Adrenal gland (tissue), 5 donors: ENCODE results near the gene EPRS1.

Experiments used
- POLR2A ChIP-seq, 2 donors: fragments of 450-650 bp; IDR thresholded peaks; one replicate each; pipeline ENCODE4 v1.6.1; 2017; ENCODE audit warnings: antibody characterized with exemption in 2 of 2, mild to moderate bottlenecking in 2 of 2, moderate library complexity in 1 of 2
- TF ChIP-seq, protein P1 (sequence below), 6 experiments: fragments of 450-650 bp in 4 of 6; fragments of 200-600 bp in 2 of 6; sonication (generic) in 1 of 6; IDR thresholded peaks; 1 replicate in 5 of 6; 2 replicates in 1 of 6; pipeline versions ENCODE4 v1.5.1 to v1.8.0; 2016 to 2021; ENCODE audit warnings: antibody characterized with exemption in 6 of 6, mild to moderate bottlenecking in 2 of 6, moderate library complexity in 1 of 6
- donor health status: DM: no; HTN: no; CAD: no.

DNA sequence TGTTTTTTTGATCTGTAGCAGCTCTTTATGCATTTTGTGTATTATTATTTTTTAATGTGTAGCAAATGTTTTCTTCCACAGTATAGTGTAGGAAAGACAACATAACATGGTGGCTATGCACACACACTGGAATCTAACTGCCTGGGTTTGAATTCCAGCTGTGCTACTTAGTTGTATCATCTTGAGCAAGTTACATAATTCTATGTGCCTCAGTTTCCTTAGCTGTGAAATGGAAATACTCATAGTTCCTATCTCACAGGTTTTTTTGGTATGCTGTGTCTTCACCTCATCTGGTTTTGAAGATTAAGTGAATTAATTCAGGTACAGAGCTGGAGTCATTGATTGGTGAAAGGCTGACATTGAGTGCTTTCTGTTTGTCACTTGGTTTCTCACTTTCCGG is 46.4 kb upstream of the EPRS1 start:
- TF ChIP-seq, protein P1, sequence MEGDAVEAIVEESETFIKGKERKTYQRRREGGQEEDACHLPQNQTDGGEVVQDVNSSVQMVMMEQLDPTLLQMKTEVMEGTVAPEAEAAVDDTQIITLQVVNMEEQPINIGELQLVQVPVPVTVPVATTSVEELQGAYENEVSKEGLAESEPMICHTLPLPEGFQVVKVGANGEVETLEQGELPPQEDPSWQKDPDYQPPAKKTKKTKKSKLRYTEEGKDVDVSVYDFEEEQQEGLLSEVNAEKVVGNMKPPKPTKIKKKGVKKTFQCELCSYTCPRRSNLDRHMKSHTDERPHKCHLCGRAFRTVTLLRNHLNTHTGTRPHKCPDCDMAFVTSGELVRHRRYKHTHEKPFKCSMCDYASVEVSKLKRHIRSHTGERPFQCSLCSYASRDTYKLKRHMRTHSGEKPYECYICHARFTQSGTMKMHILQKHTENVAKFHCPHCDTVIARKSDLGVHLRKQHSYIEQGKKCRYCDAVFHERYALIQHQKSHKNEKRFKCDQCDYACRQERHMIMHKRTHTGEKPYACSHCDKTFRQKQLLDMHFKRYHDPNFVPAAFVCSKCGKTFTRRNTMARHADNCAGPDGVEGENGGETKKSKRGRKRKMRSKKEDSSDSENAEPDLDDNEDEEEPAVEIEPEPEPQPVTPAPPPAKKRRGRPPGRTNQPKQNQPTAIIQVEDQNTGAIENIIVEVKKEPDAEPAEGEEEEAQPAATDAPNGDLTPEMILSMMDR (IDR thresholded peaks at IDR 0.05): no peak
- no peak for TF ChIP-seq POLR2A (IDR thresholded peaks at IDR 0.05)
